Tibial nerve (tissue), 4 donors: ENCODE measurements around the gene BSPRY. TPM values are rescaled to one million over a fixed set of nuclear protein-coding genes. Genes with fewer than 3 reads are reported as not detected.
"Not testable (repeated sequence)": the region's sequence is repeated elsewhere in the genome, so short reads cannot be mapped to it uniquely, and the experiment has no call there.

Source experiments
- DNase-seq, 2 donors: peaks; one replicate each; pipeline ENCODE4 v3.0.0-alpha.2; 2019; ENCODE audit warnings: low spot score in 2 of 2
- H3K27ac ChIP-seq, 4 donors: fragments of 200-600 bp; sonication (generic) in 3 of 4; one replicate each; pipeline ENCODE4 v1.5.1; 2017 to 2019; ENCODE audit warnings: mild to moderate bottlenecking in 1 of 4
- H3K27me3 ChIP-seq, 2 donors: fragments of 200-600 bp; sonication (generic) in 1 of 2; one replicate each; pipeline versions ENCODE4 v1.5.1 to v1.6.0; 2017 to 2019
- H3K36me3 ChIP-seq, 3 donors: fragments of 200-600 bp; sonication (generic); one replicate each; pipeline ENCODE4 v1.5.1; 2018 to 2019
- H3K4me1 ChIP-seq, 4 donors: fragments of 200-600 bp; sonication (generic) in 3 of 4; one replicate each; pipeline ENCODE4 v1.5.1; 2017 to 2019
- H3K4me3 ChIP-seq, 4 donors: fragments of 200-600 bp; sonication (generic) in 3 of 4; one replicate each; pipeline ENCODE4 v1.5.1; 2017 to 2019; ENCODE audit warnings: mild to moderate bottlenecking in 1 of 4, moderate library complexity in 1 of 4
- H3K9me3 ChIP-seq, 4 donors: fragments of 200-600 bp; sonication (generic) in 3 of 4; one replicate each; pipeline ENCODE4 v1.5.1; 2017 to 2019
- EP300 ChIP-seq, 2 donors: sonication (generic); formaldehyde crosslinking; IDR thresholded peaks; one replicate each; pipeline ENCODE4 v1.6.1; 2017; ENCODE audit warnings: antibody characterized with exemption in 2 of 2, mild to moderate bottlenecking in 1 of 2
- POLR2A ChIP-seq, 2 donors: fragments of 450-650 bp; IDR thresholded peaks; one replicate each; pipeline ENCODE4 v1.6.1; 2017; ENCODE audit warnings: antibody characterized with exemption in 2 of 2, mild to moderate bottlenecking in 2 of 2, moderate library complexity in 2 of 2
- WGBS, 2 donors: methylation state at CpG; one replicate each; pipeline ENCODE4 v1.1.5; 2018; 5-methylcytosine and 5-hydroxymethylcytosine counted together
- total RNA-seq, 4 donors: library from RNA; depleted of rRNA; stranded (reverse); fragments of >200 nt; gene quantifications; one replicate each; pipeline ENCODE4 v1.1.0, GENCODE V29; 2016
- TF ChIP-seq, protein P1 (sequence below), 5 experiments: fragments of 200-600 bp in 3 of 5; fragments of 450-650 bp in 2 of 5; sonication (generic) in 3 of 5; IDR thresholded peaks; one replicate each; pipeline ENCODE4 v1.5.1; 2016 to 2019; ENCODE audit warnings: antibody characterized with exemption in 5 of 5, mild to moderate bottlenecking in 3 of 5, moderate library complexity in 2 of 5

The BSPRY gene
- total RNA-seq, 4 donors from 2014 or later, result 0.21 to 0.59 (median 0.30) TPM; not detected in 1

- 3 to 5% methylated on average over 41 to 45 of the region's 50 CpGs for WGBS, 2 donors
- Histone ChIP-seq H3K9me3 (no peaks in the 10 kb centered on the region), H3K4me1 (peaks cover 0 to 44% (median 8%) of the 10 kb centered on the region in 4 donors), H3K27me3 (no peaks in the 10 kb centered on the region), H3K4me3 (peak within 1 kb of the TSS; percentile 58 to 92 (median 78)), H3K27ac (peak within 1 kb of the TSS; percentile 65 to 85 (median 80)), H3K36me3 (peaks cover 0 to 6% (median 0%) of the 10 kb centered on the region in 3 donors)
- TF ChIP-seq POLR2A (IDR thresholded peaks at IDR 0.05) (peak; percentile 57 to 63), EP300 (IDR thresholded peaks at IDR 0.05) (peak; percentile 84 to 88)
- TF ChIP-seq, protein P1, sequence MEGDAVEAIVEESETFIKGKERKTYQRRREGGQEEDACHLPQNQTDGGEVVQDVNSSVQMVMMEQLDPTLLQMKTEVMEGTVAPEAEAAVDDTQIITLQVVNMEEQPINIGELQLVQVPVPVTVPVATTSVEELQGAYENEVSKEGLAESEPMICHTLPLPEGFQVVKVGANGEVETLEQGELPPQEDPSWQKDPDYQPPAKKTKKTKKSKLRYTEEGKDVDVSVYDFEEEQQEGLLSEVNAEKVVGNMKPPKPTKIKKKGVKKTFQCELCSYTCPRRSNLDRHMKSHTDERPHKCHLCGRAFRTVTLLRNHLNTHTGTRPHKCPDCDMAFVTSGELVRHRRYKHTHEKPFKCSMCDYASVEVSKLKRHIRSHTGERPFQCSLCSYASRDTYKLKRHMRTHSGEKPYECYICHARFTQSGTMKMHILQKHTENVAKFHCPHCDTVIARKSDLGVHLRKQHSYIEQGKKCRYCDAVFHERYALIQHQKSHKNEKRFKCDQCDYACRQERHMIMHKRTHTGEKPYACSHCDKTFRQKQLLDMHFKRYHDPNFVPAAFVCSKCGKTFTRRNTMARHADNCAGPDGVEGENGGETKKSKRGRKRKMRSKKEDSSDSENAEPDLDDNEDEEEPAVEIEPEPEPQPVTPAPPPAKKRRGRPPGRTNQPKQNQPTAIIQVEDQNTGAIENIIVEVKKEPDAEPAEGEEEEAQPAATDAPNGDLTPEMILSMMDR (IDR thresholded peaks at IDR 0.05), result peak; percentile 93 to 99 (median 96)
- peak; percentile 94 to 98 for DNase-seq
Observed at GRCh38 chr9:113401027-113401792, 51.9 kb downstream of the BSPRY start, which contains the start of gene ALAD. TSS of gene ALAD (minus strand) at chr9:113401284. CDS start at chr9:113393559, 7,725 bp downstream.

GRCh38 chr9:113403646-113404045, 54.3 kb downstream of the BSPRY start:
- Histone ChIP-seq H3K4me3 (no peak overlapping the region), H3K36me3 (peaks cover 0 to 22% (median 0%) of the 10 kb centered on the region in 3 donors), H3K9me3 (no peaks in the 10 kb centered on the region), H3K4me1 (peaks cover 0 to 47% (median 7%) of the 10 kb centered on the region in 4 donors), H3K27me3 (no peaks in the 10 kb centered on the region), H3K27ac (peak overlapping the region in 1 of 4 donors; percentile 2)
- no peak for DNase-seq
- WGBS, 2 donors, result 67 to 68% methylated on average over 2 of the region's 2 CpGs
- no peak for TF ChIP-seq EP300 (IDR thresholded peaks at IDR 0.05)

- not testable (repeated sequence) for H3K9me3 ChIP-seq, H3K27me3 ChIP-seq, H3K4me3 ChIP-seq, DNase-seq
- H3K27ac ChIP-seq, result peak overlapping the region in 2 of 4 donors; percentile 10 to 23
- 87 to 88% methylated on average over 9 of the region's 9 CpGs for WGBS, 2 donors
- peaks cover 0 to 38% (median 10%) of the 10 kb centered on the region in 4 donors for H3K4me1 ChIP-seq
- H3K36me3 ChIP-seq, result peaks cover 0 to 26% (median 0%) of the 10 kb centered on the region in 3 donors
Observed at GRCh38 chr9:113406353-113406752, 57.0 kb downstream of the BSPRY start.

- peak overlapping the region in 2 of 4 donors; percentile 10 to 17 for H3K27ac ChIP-seq
- H3K4me3 ChIP-seq, H3K27me3 ChIP-seq, H3K9me3 ChIP-seq: not testable (repeated sequence)
- TF ChIP-seq, protein P1 (IDR thresholded peaks at IDR 0.05), result peak; percentile 58 to 66 (median 62)
- 27 to 28% methylated on average over 7 of the region's 7 CpGs for WGBS, 2 donors
- H3K4me1 ChIP-seq, result peaks cover 0 to 37% (median 12%) of the 10 kb centered on the region in 4 donors
- peaks cover 0 to 26% (median 0%) of the 10 kb centered on the region in 3 donors for H3K36me3 ChIP-seq
- DNase-seq, result peak in 1 of 2 donors; percentile 62
Observed at GRCh38 chr9:113406873-113407511, 57.7 kb downstream of the BSPRY start.

- no peaks in the 10 kb centered on the region for H3K27me3 ChIP-seq
- H3K9me3 ChIP-seq, result no peaks in the 10 kb centered on the region
- peak overlapping the region; percentile 56 to 97 (median 78) for H3K4me3 ChIP-seq
- DNase-seq, result no peak
- WGBS, 2 donors, result 41 to 48% methylated on average over 10 of the region's 10 CpGs
- peak overlapping the region; percentile 88 to 99 (median 93) for H3K27ac ChIP-seq
- H3K4me1 ChIP-seq, result peaks cover 0 to 36% (median 12%) of the 10 kb centered on the region in 4 donors
- TF ChIP-seq POLR2A (IDR thresholded peaks at IDR 0.05) (no peak), EP300 (IDR thresholded peaks at IDR 0.05) (no peak)
- TF ChIP-seq, protein P1 (IDR thresholded peaks at IDR 0.05), result no peak
- H3K36me3 ChIP-seq, result peaks cover 0 to 26% (median 0%) of the 10 kb centered on the region in 3 donors
Observed at GRCh38 chr9:113409481-113409880, 60.1 kb downstream of the BSPRY start.

GRCh38 chr9:113409883-113410206, 60.5 kb downstream of the BSPRY start:
- Histone ChIP-seq H3K36me3 (peaks cover 0 to 26% (median 0%) of the 10 kb centered on the region in 3 donors), H3K27ac (peak overlapping the region; percentile 88 to 99 (median 93)), H3K4me1 (peaks cover 0 to 36% (median 12%) of the 10 kb centered on the region in 4 donors), H3K27me3 (no peaks in the 10 kb centered on the region), H3K4me3 (peak overlapping the region; percentile 56 to 97 (median 78)), H3K9me3 (no peaks in the 10 kb centered on the region)
- no peak for DNase-seq
- 0 to 1% methylated on average over 15 to 20 of the region's 20 CpGs for WGBS, 2 donors
- TF ChIP-seq, protein P1 (IDR thresholded peaks at IDR 0.05), result no peak
- no peak for TF ChIP-seq EP300 (IDR thresholded peaks at IDR 0.05)
- no peak for TF ChIP-seq POLR2A (IDR thresholded peaks at IDR 0.05)
